ENCODE results near the gene ILRUN. TPM values are rescaled to one million over a fixed set of nuclear protein-coding genes. Genes with fewer than 3 reads are reported as not detected.
"Not testable (repeated sequence)": the region's sequence is repeated elsewhere in the genome, so short reads cannot be mapped to it uniquely, and the experiment has no call there.

ILRUN gene
- total RNA-seq, 2 experiments from 2014 or later: 45.3 to 51.8 TPM

DNA sequence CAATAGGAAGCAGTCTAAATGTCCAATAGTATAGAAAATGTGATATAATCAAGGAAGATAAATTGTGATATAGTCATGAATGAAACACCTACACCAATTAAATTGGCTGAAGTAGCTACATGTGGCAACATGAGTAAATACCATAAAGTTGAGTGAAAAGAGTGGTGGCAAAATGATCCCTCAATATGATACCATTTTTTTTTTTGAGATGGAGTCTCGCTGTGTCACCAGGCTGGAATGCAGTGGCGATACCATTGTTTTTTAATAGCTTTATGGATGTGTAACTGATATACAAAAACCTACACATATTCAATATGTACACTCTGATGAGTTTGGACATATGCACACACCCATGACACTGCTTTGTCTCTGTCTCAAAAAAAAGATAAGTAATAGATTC is 20.9 kb upstream of the ILRUN start:
- DNase-seq (no peak), ATAC-seq (no peak)
- Mint-ChIP-seq H3K9me3 (no peaks in the 10 kb centered on the region), H3K27me3 (no peaks in the 10 kb centered on the region), H3K4me3 (no peak overlapping the region), H3K27ac (no peak overlapping the region), H3K36me3 (ENCODE audit: low read depth) (no peaks in the 10 kb centered on the region), H3K4me1 (ENCODE audit: low read depth) (no peaks in the 10 kb centered on the region)
- TF ChIP-seq, protein P1, sequence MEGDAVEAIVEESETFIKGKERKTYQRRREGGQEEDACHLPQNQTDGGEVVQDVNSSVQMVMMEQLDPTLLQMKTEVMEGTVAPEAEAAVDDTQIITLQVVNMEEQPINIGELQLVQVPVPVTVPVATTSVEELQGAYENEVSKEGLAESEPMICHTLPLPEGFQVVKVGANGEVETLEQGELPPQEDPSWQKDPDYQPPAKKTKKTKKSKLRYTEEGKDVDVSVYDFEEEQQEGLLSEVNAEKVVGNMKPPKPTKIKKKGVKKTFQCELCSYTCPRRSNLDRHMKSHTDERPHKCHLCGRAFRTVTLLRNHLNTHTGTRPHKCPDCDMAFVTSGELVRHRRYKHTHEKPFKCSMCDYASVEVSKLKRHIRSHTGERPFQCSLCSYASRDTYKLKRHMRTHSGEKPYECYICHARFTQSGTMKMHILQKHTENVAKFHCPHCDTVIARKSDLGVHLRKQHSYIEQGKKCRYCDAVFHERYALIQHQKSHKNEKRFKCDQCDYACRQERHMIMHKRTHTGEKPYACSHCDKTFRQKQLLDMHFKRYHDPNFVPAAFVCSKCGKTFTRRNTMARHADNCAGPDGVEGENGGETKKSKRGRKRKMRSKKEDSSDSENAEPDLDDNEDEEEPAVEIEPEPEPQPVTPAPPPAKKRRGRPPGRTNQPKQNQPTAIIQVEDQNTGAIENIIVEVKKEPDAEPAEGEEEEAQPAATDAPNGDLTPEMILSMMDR (IDR thresholded peaks at IDR 0.05): no peak
- ChIA-PET CTCF (no interaction called here), POLR2A (interaction anchor here (0.6 to 0.9 kb wide), 2 partner anchors 11 to 201 kb away, joined by 3 read pairs; no protein-coding TSS in a partner anchor)
- intact Hi-C loops (cut with micrococcal nuclease): no loop called here

DNA sequence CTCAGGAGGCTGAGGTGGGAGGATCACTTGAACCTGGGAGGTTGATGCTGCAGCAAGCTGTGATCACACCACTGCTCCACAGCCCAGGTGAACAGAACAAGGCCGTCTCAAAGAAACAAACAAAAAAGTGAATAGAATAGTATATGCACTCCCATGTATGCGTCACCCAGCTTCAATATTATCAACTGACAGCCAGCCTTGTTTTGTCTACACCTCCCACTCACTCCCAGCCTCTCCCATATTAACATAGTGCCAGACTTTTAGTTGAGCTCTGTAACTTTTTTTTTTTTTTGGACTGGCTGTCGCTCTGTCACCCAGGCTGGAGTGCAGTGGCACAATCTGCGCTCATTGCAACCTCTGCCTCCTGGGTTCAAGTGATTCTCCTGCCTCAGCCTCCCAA is 18.1 kb upstream of the ILRUN start:
- Mint-ChIP-seq H3K9me3 (no peaks in the 10 kb centered on the region), H3K27ac (no peak overlapping the region), H3K27me3 (no peaks in the 10 kb centered on the region), H3K4me3 (no peak overlapping the region), H3K36me3 (ENCODE audit: low read depth) (no peaks in the 10 kb centered on the region), H3K4me1 (ENCODE audit: low read depth) (no peaks in the 10 kb centered on the region)
- intact Hi-C loops (cut with micrococcal nuclease): no loop called here
- DNase-seq (no peak), ATAC-seq (no peak)
- TF ChIP-seq, protein P1 (IDR thresholded peaks at IDR 0.05): no peak
- POLR2A ChIA-PET: no interaction called here
- CTCF ChIA-PET: interaction anchor here (0.7 kb wide), 1 partner anchor 11 kb away, joined by 3 read pairs; no protein-coding TSS in a partner anchor

DNA sequence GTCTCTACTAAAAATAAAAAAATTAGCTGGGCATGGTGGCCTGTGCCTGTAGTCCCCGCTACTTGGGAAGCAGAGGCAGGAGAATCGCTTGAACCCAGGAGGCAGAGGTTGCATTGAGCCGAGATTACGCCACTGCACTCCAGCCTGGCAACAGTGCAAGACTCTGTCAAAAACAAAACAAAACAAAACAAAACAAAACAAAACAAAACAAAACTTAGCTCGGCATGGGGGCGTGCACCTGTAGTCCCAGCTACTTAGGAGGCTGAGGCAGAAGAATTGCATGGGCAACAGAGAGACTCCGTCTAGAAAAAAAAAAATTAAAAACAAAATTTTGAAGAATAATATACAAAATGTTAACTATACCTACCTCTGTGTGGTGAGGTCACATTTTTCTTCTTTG is 16.3 kb upstream of the ILRUN start:
- CTCF ChIA-PET; ATAC-seq; H3K36me3 Mint-ChIP-seq (ENCODE audit: low read depth): not testable (repeated sequence)

DNA sequence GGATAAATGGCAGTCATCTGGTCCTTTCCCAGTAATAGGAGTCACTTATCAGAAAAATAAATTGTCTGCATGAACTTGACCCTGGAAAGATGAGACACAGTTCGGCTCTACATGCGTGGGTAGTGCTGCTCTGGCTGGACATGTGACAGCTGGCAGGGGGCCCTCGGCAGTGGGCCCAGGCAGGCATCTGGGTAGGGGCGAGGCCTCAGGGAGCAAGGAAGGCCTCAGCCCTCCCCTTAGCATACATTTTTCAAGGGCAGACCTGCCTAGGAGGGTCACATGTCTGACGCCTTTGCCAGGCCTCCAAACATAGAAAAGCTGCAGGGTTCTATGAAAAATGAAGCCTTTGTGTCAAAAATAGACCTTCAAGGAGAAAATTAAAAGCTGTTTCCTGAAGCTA is 12.8 kb upstream of the ILRUN start:
- Mint-ChIP-seq H3K27me3 (no peaks in the 10 kb centered on the region), H3K36me3 (ENCODE audit: low read depth) (no peaks in the 10 kb centered on the region), H3K27ac (no peak overlapping the region), H3K9me3 (no peaks in the 10 kb centered on the region), H3K4me1 (ENCODE audit: low read depth) (no peaks in the 10 kb centered on the region), H3K4me3 (no peak overlapping the region)
- CTCF ChIA-PET: no interaction called here
- intact Hi-C loops (cut with micrococcal nuclease): no loop called here
- DNase-seq (no peak), ATAC-seq (no peak)
- POLR2A ChIA-PET: no interaction called here
- TF ChIP-seq, protein P1 (IDR thresholded peaks at IDR 0.05): no peak

More for the DNA sequence above, 16.3 kb upstream of the ILRUN start:
- intact Hi-C loops (cut with micrococcal nuclease); H3K27me3 Mint-ChIP-seq; H3K27ac Mint-ChIP-seq; DNase-seq; H3K4me3 Mint-ChIP-seq; H3K4me1 Mint-ChIP-seq (ENCODE audit: low read depth); H3K9me3 Mint-ChIP-seq; POLR2A ChIA-PET: not testable (repeated sequence)

DNA sequence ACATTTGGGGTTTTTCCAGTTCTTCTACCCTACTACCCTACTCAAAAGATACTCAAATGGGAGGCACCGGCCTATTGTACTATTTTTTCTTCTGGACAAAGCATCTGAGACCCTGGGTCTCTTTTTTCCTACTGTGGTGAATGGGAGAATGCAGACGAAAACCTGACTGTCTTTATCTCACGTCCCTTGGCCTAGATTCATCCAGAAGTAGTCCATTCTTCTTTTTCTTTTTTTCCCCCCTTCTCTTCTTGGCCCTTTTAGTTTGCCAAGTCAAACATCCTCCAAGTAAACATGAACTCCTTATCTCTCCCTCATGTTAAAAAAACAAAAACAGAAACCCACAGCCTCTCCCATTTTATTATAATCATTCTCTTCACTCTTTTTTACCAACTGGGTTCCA is 8.7 kb upstream of the ILRUN start:
- Mint-ChIP-seq H3K27me3 (no peaks in the 10 kb centered on the region), H3K9me3 (no peaks in the 10 kb centered on the region), H3K36me3 (ENCODE audit: low read depth) (no peaks in the 10 kb centered on the region), H3K4me3 (no peak overlapping the region), H3K4me1 (ENCODE audit: low read depth) (no peaks in the 10 kb centered on the region), H3K27ac (no peak overlapping the region)
- ChIA-PET CTCF (no interaction called here), POLR2A (no interaction called here)
- intact Hi-C loops (cut with micrococcal nuclease): no loop called here
- TF ChIP-seq, protein P1 (IDR thresholded peaks at IDR 0.05): no peak
- ATAC-seq: no peak
- DNase-seq: no peak

DNA sequence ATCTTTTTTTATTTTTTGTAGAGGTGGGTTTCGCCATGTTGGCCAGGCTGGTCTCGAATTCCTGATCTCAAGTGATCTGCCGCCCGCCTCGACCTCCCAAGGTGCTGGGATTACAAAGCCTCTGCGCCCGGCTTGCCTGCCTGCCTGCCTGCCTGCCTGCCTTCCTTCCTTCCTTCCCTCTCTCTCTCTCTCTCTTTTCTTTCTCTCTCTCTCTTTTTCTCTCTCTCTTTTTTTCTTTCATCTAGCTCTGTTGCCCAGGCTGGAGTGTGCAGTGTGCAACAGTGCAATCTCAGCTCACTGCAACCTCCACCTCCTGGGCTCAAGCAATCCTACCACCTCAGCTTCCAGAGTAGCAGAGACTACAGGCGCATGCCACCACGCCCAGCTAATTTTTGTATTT is 4.6 kb upstream of the ILRUN start:
- Mint-ChIP-seq H3K27me3 (no peaks in the 10 kb centered on the region), H3K4me1 (ENCODE audit: low read depth) (peaks cover 11% of the 10 kb centered on the region), H3K36me3 (ENCODE audit: low read depth) (peaks cover 2% of the 10 kb centered on the region), H3K4me3 (no peak overlapping the region), H3K9me3 (no peaks in the 10 kb centered on the region), H3K27ac (no peak overlapping the region)
- TF ChIP-seq, protein P1 (IDR thresholded peaks at IDR 0.05): no peak
- POLR2A ChIA-PET: interaction anchor here (0.7 kb wide), 1 partner anchor 291 kb away, joined by 3 read pairs; no protein-coding TSS in a partner anchor
- intact Hi-C loops (cut with micrococcal nuclease): no loop called here
- CTCF ChIA-PET: no interaction called here
- no peak for DNase-seq
- ATAC-seq: no peak
